ENCODE results near the gene PRKCB.

PRKCB gene

GRCh38 chr16:24073321-24073720 is 237.5 kb downstream of the PRKCB start:
- no CpG with 5 or more reads among the region's 8 CpGs for WGBS (ENCODE audit: insufficient coverage, insufficient read length)
- Histone ChIP-seq H3K27me3 (ENCODE audit: control insufficient read depth, insufficient read depth, low read length) (no peaks in the 10 kb centered on the region), H3K4me1 (ENCODE audit: control insufficient read depth, insufficient read depth, low read length) (peaks cover 3% of the 10 kb centered on the region; the same call in 1 of the 2 replicates), H3K36me3 (ENCODE audit: control insufficient read depth, insufficient read depth, low read length) (no peaks in the 10 kb centered on the region), H3K4me3 (ENCODE audit: low read length) (no peak overlapping the region), H3K9me3 (ENCODE audit: control insufficient read depth, insufficient read depth, low read length) (no peaks in the 10 kb centered on the region), H3K27ac (ENCODE audit: low read length) (no peak overlapping the region)
- DNase-seq (ENCODE audit: low read depth, low spot score), result no peak

GRCh38 chr16:24074574-24074973 is 238.8 kb downstream of the PRKCB start:
- WGBS (ENCODE audit: insufficient coverage, insufficient read length), result no CpG with 5 or more reads among the region's 5 CpGs
- no peak overlapping the region for H3K27ac ChIP-seq (ENCODE audit: low read length)

GRCh38 chr16:24075302-24075701 is 239.5 kb downstream of the PRKCB start:
- Histone ChIP-seq H3K27ac (ENCODE audit: low read length) (no peak overlapping the region), H3K4me3 (ENCODE audit: low read length) (no peak overlapping the region), H3K9me3 (ENCODE audit: control insufficient read depth, insufficient read depth, low read length) (no peaks in the 10 kb centered on the region), H3K4me1 (ENCODE audit: control insufficient read depth, insufficient read depth, low read length) (peaks cover 3% of the 10 kb centered on the region; the same call in 1 of the 2 replicates), H3K27me3 (ENCODE audit: control insufficient read depth, insufficient read depth, low read length) (no peaks in the 10 kb centered on the region), H3K36me3 (ENCODE audit: control insufficient read depth, insufficient read depth, low read length) (no peaks in the 10 kb centered on the region)
- no CpG with 5 or more reads among the region's 1 CpG for WGBS (ENCODE audit: insufficient coverage, insufficient read length)
- DNase-seq (ENCODE audit: low read depth, low spot score), result no peak

More at GRCh38 chr16:24074574-24074973, 238.8 kb downstream of the PRKCB start:
- Histone ChIP-seq H3K36me3 (ENCODE audit: control insufficient read depth, insufficient read depth, low read length) (no peaks in the 10 kb centered on the region), H3K9me3 (ENCODE audit: control insufficient read depth, insufficient read depth, low read length) (no peaks in the 10 kb centered on the region), H3K4me1 (ENCODE audit: control insufficient read depth, insufficient read depth, low read length) (peaks cover 3% of the 10 kb centered on the region; the same call in 1 of the 2 replicates), H3K27me3 (ENCODE audit: control insufficient read depth, insufficient read depth, low read length) (no peaks in the 10 kb centered on the region), H3K4me3 (ENCODE audit: low read length) (no peak overlapping the region)
- DNase-seq (ENCODE audit: low read depth, low spot score), result no peak

GRCh38 chr16:24075931-24076716 is 240.3 kb downstream of the PRKCB start:
- Histone ChIP-seq H3K36me3 (ENCODE audit: control insufficient read depth, insufficient read depth, low read length) (no peaks in the 10 kb centered on the region), H3K4me3 (ENCODE audit: low read length) (no peak overlapping the region), H3K9me3 (ENCODE audit: control insufficient read depth, insufficient read depth, low read length) (no peaks in the 10 kb centered on the region), H3K27ac (ENCODE audit: low read length) (no peak overlapping the region), H3K4me1 (ENCODE audit: control insufficient read depth, insufficient read depth, low read length) (peaks cover 2% of the 10 kb centered on the region; the same call in 1 of the 2 replicates), H3K27me3 (ENCODE audit: control insufficient read depth, insufficient read depth, low read length) (no peaks in the 10 kb centered on the region)
- WGBS (ENCODE audit: insufficient coverage, insufficient read length), result no CpG with 5 or more reads among the region's 6 CpGs
- no peak for DNase-seq (ENCODE audit: low read depth, low spot score)

- Histone ChIP-seq H3K9me3 (ENCODE audit: control insufficient read depth, insufficient read depth, low read length) (no peaks in the 10 kb centered on the region), H3K27me3 (ENCODE audit: control insufficient read depth, insufficient read depth, low read length) (no peaks in the 10 kb centered on the region), H3K36me3 (ENCODE audit: control insufficient read depth, insufficient read depth, low read length) (no peaks in the 10 kb centered on the region), H3K4me1 (ENCODE audit: control insufficient read depth, insufficient read depth, low read length) (peaks cover 2% of the 10 kb centered on the region; the same call in 1 of the 2 replicates), H3K27ac (ENCODE audit: low read length) (no peak overlapping the region), H3K4me3 (ENCODE audit: low read length) (no peak overlapping the region)
- no CpG with 5 or more reads among the region's 1 CpG for WGBS (ENCODE audit: insufficient coverage, insufficient read length)
- DNase-seq (ENCODE audit: low read depth, low spot score), result no peak
Observed at GRCh38 chr16:24077292-24077691, 241.5 kb downstream of the PRKCB start.

GRCh38 chr16:24077966-24078365 is 242.2 kb downstream of the PRKCB start:
- no peak overlapping the region for H3K4me3 ChIP-seq (ENCODE audit: low read length)
- H3K27me3 ChIP-seq (ENCODE audit: control insufficient read depth, insufficient read depth, low read length), result no peaks in the 10 kb centered on the region
- no peak for DNase-seq (ENCODE audit: low read depth, low spot score)
- H3K27ac ChIP-seq (ENCODE audit: low read length), result no peak overlapping the region
- no peaks in the 10 kb centered on the region for H3K9me3 ChIP-seq (ENCODE audit: control insufficient read depth, insufficient read depth, low read length)
- H3K36me3 ChIP-seq (ENCODE audit: control insufficient read depth, insufficient read depth, low read length), result no peaks in the 10 kb centered on the region
- H3K4me1 ChIP-seq (ENCODE audit: control insufficient read depth, insufficient read depth, low read length), result peaks cover 2% of the 10 kb centered on the region; the same call in 1 of the 2 replicates
- WGBS (ENCODE audit: insufficient coverage, insufficient read length), result no CpG with 5 or more reads among the region's 8 CpGs

GRCh38 chr16:24085666-24086065 is 249.9 kb downstream of the PRKCB start:
- WGBS (ENCODE audit: insufficient coverage, insufficient read length), result no CpG with 5 or more reads among the region's 5 CpGs
- H3K27ac ChIP-seq (ENCODE audit: low read length), result no peak overlapping the region
- H3K4me3 ChIP-seq (ENCODE audit: low read length), result no peak overlapping the region
- H3K27me3 ChIP-seq (ENCODE audit: control insufficient read depth, insufficient read depth, low read length), result no peaks in the 10 kb centered on the region
- H3K4me1 ChIP-seq (ENCODE audit: control insufficient read depth, insufficient read depth, low read length), result no peaks in the 10 kb centered on the region
- H3K36me3 ChIP-seq (ENCODE audit: control insufficient read depth, insufficient read depth, low read length), result no peaks in the 10 kb centered on the region
- H3K9me3 ChIP-seq (ENCODE audit: control insufficient read depth, insufficient read depth, low read length), result no peaks in the 10 kb centered on the region
- DNase-seq (ENCODE audit: low read depth, low spot score), result no peak

GRCh38 chr16:24087891-24088410 is 252.2 kb downstream of the PRKCB start:
- Histone ChIP-seq H3K9me3 (ENCODE audit: control insufficient read depth, insufficient read depth, low read length) (no peaks in the 10 kb centered on the region), H3K27ac (ENCODE audit: low read length) (no peak overlapping the region), H3K4me3 (ENCODE audit: low read length) (no peak overlapping the region), H3K36me3 (ENCODE audit: control insufficient read depth, insufficient read depth, low read length) (no peaks in the 10 kb centered on the region), H3K4me1 (ENCODE audit: control insufficient read depth, insufficient read depth, low read length) (no peaks in the 10 kb centered on the region), H3K27me3 (ENCODE audit: control insufficient read depth, insufficient read depth, low read length) (no peaks in the 10 kb centered on the region)
- no CpG with 5 or more reads among the region's 10 CpGs for WGBS (ENCODE audit: insufficient coverage, insufficient read length)
- DNase-seq (ENCODE audit: low read depth, low spot score), result no peak

GRCh38 chr16:24088767-24089166 is 253.0 kb downstream of the PRKCB start:
- Histone ChIP-seq H3K27me3 (ENCODE audit: control insufficient read depth, insufficient read depth, low read length) (no peaks in the 10 kb centered on the region), H3K9me3 (ENCODE audit: control insufficient read depth, insufficient read depth, low read length) (no peaks in the 10 kb centered on the region), H3K4me3 (ENCODE audit: low read length) (no peak overlapping the region), H3K4me1 (ENCODE audit: control insufficient read depth, insufficient read depth, low read length) (no peaks in the 10 kb centered on the region), H3K36me3 (ENCODE audit: control insufficient read depth, insufficient read depth, low read length) (no peaks in the 10 kb centered on the region), H3K27ac (ENCODE audit: low read length) (no peak overlapping the region)
- no CpG with 5 or more reads among the region's 2 CpGs for WGBS (ENCODE audit: insufficient coverage, insufficient read length)
- DNase-seq (ENCODE audit: low read depth, low spot score), result no peak

- H3K27me3 ChIP-seq (ENCODE audit: control insufficient read depth, insufficient read depth, low read length), result no peaks in the 10 kb centered on the region
- DNase-seq (ENCODE audit: low read depth, low spot score), result no peak
- H3K9me3 ChIP-seq (ENCODE audit: control insufficient read depth, insufficient read depth, low read length), result no peaks in the 10 kb centered on the region
- no CpG with 5 or more reads among the region's 1 CpG for WGBS (ENCODE audit: insufficient coverage, insufficient read length)
- H3K4me3 ChIP-seq (ENCODE audit: low read length), result no peak overlapping the region
- H3K27ac ChIP-seq (ENCODE audit: low read length), result no peak overlapping the region
- H3K36me3 ChIP-seq (ENCODE audit: control insufficient read depth, insufficient read depth, low read length), result no peaks in the 10 kb centered on the region
- H3K4me1 ChIP-seq (ENCODE audit: control insufficient read depth, insufficient read depth, low read length), result no peaks in the 10 kb centered on the region
Observed at GRCh38 chr16:24091125-24091524, 255.3 kb downstream of the PRKCB start.

GRCh38 chr16:24093049-24093448 is 257.3 kb downstream of the PRKCB start:
- Histone ChIP-seq H3K27me3 (ENCODE audit: control insufficient read depth, insufficient read depth, low read length) (no peaks in the 10 kb centered on the region), H3K9me3 (ENCODE audit: control insufficient read depth, insufficient read depth, low read length) (no peaks in the 10 kb centered on the region), H3K27ac (ENCODE audit: low read length) (no peak overlapping the region), H3K4me1 (ENCODE audit: control insufficient read depth, insufficient read depth, low read length) (no peaks in the 10 kb centered on the region), H3K36me3 (ENCODE audit: control insufficient read depth, insufficient read depth, low read length) (no peaks in the 10 kb centered on the region), H3K4me3 (ENCODE audit: low read length) (no peak overlapping the region)
- no peak for DNase-seq (ENCODE audit: low read depth, low spot score)

All from iPS DF 6.9 (cell line).